Measurements from ENCODE around the gene MAGI1. TPM values are rescaled to one million over a fixed set of nuclear protein-coding genes. Genes with fewer than 3 reads are reported as not detected.

MAGI1 gene
- total and polyA plus RNA-seq, 2 donors (not counting 1 experiment from before 2014, with no cell fraction given), result 15.7 to 23.7 TPM

DNA sequence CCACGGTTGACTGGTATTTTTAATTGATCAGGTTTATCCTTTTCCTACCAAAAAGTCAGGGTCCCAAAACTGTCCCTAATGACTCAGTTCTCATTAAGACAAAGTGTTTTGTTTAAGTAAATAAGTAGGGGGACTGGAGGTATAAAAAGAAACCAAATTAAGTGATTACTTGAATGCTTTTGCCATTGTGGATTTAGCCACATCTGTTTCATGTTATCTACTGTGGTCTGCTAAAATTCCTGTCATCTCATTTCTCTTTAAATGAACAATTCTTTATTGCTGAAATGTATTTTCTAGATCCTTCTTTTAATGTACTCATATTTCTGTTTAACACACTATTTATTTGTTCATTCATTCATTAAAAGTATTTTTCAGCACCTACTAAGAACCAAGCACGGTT lies 725.1 kb downstream of the MAGI1 start:
- Histone ChIP-seq H3K79me2 (ENCODE audit: control insufficient read depth, insufficient read depth, low read length) (no peaks in the 10 kb centered on the region), H3K4me2 (ENCODE audit: extremely low read depth, insufficient read depth, low read length) (no peak overlapping the region), H3K27ac (ENCODE audit: insufficient read depth, low read length) (no peak overlapping the region), H3K36me3 (ENCODE audit: control insufficient read depth, insufficient read depth, low read length) (no peaks in the 10 kb centered on the region), H2AFZ (ENCODE audit: low read length) (no peak overlapping the region), H3K9ac (ENCODE audit: insufficient read depth, low read length) (no peak overlapping the region), H3K4me3 (replicated peaks in 1 of 4; ENCODE audit: control extremely low read depth in 1 of 4, insufficient read depth in 1 of 4, low read depth in 3 of 4, low read length in 4 of 4) (no peak overlapping the region), H3K4me1 (ENCODE audit: control insufficient read depth, extremely low read depth, insufficient read depth, low read length) (no peaks in the 10 kb centered on the region), H4K20me1 (ENCODE audit: control insufficient read depth, extremely low read depth, insufficient read depth, low read length) (no peaks in the 10 kb centered on the region), H3K27me3 (ENCODE audit: control insufficient read depth, insufficient read depth, low read length) (no peaks in the 10 kb centered on the region), H3K9me3 (ENCODE audit: control insufficient read depth, insufficient read depth, low read depth, low read length) (no peaks in the 10 kb centered on the region)
- DNase-seq (ENCODE audit: low read depth in 2 of 2), result peak in 1 of 2 donors; percentile 16
- TF ChIP-seq EZH2 (IDR thresholded peaks at IDR 0.05; ENCODE audit: low read length, missing control alignments) (no peak), CTCF (conservative IDR thresholded peaks at IDR 0.05 in 1 of 2, IDR thresholded peaks at IDR 0.05 in 1 of 2; ENCODE audit: low read depth in 1 of 2, low read length in 2 of 2) (no peak)

DNA sequence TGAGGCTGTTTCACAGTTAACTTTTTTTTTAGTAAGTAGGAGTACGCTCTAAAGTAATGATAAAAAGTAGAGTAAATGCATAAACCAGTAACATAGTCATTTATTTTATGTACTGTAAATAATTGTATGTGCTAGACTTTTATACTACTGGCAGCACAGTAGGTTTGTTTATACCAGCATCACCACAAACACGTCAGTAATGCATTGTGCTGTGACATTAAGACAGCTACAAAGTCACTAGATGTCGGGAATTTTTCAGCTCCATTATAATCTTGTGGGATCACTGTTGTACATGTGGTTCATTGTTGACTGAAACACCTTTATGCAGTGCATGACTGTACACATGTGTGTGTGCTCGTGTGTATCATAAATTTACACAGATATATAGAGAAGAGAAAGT lies 732.9 kb downstream of the MAGI1 start:
- no peaks in the 10 kb centered on the region for H3K4me1 ChIP-seq (ENCODE audit: control insufficient read depth, extremely low read depth, insufficient read depth, low read length)
- no peaks in the 10 kb centered on the region for H3K9me3 ChIP-seq (ENCODE audit: control insufficient read depth, insufficient read depth, low read depth, low read length)
- no peaks in the 10 kb centered on the region for H3K36me3 ChIP-seq (ENCODE audit: control insufficient read depth, insufficient read depth, low read length)
- TF ChIP-seq CTCF (conservative IDR thresholded peaks at IDR 0.05 in 1 of 2, IDR thresholded peaks at IDR 0.05 in 1 of 2; ENCODE audit: low read depth in 1 of 2, low read length in 2 of 2), result no peak
- TF ChIP-seq EZH2 (IDR thresholded peaks at IDR 0.05; ENCODE audit: low read length, missing control alignments), result no peak
- H3K9ac ChIP-seq (ENCODE audit: insufficient read depth, low read length), result no peak overlapping the region
- H3K27ac ChIP-seq (ENCODE audit: insufficient read depth, low read length), result no peak overlapping the region
- H2AFZ ChIP-seq (ENCODE audit: low read length), result no peak overlapping the region
- H3K27me3 ChIP-seq (ENCODE audit: control insufficient read depth, insufficient read depth, low read length), result peaks cover 2% of the 10 kb centered on the region
- no peak overlapping the region for H3K4me2 ChIP-seq (ENCODE audit: extremely low read depth, insufficient read depth, low read length)
- no peak for DNase-seq (ENCODE audit: low read depth in 2 of 2)
- no peaks in the 10 kb centered on the region for H3K79me2 ChIP-seq (ENCODE audit: control insufficient read depth, insufficient read depth, low read length)
- H3K4me3 ChIP-seq (replicated peaks in 1 of 4; ENCODE audit: control extremely low read depth in 1 of 4, insufficient read depth in 1 of 4, low read depth in 3 of 4, low read length in 4 of 4), result no peak overlapping the region
- no peaks in the 10 kb centered on the region for H4K20me1 ChIP-seq (ENCODE audit: control insufficient read depth, extremely low read depth, insufficient read depth, low read length)

Other genes starting within 250 kb of the MAGI1 start
- 14.2 and 21.6 TPM in 2 replicates for gene SLC25A26, start 182.1 kb upstream of the MAGI1 start, total RNA-seq
- 20.4 and 29.0 TPM in 2 replicates for gene SLC25A26, start 182.1 kb upstream of the MAGI1 start, polyA plus RNA-seq